Iris pigment epithelial cell (primary cell): ENCODE data around the gene LATS1.
"Not testable (repeated sequence)": the region's sequence is repeated elsewhere in the genome, so short reads cannot be mapped to it uniquely, and the experiment has no call there.

Experiments
- DNase-seq: peaks from one replicate; pipeline ENCODE4 v3.0.0-alpha.2; 2011; ENCODE audit warnings: low read depth

The LATS1 gene

DNA sequence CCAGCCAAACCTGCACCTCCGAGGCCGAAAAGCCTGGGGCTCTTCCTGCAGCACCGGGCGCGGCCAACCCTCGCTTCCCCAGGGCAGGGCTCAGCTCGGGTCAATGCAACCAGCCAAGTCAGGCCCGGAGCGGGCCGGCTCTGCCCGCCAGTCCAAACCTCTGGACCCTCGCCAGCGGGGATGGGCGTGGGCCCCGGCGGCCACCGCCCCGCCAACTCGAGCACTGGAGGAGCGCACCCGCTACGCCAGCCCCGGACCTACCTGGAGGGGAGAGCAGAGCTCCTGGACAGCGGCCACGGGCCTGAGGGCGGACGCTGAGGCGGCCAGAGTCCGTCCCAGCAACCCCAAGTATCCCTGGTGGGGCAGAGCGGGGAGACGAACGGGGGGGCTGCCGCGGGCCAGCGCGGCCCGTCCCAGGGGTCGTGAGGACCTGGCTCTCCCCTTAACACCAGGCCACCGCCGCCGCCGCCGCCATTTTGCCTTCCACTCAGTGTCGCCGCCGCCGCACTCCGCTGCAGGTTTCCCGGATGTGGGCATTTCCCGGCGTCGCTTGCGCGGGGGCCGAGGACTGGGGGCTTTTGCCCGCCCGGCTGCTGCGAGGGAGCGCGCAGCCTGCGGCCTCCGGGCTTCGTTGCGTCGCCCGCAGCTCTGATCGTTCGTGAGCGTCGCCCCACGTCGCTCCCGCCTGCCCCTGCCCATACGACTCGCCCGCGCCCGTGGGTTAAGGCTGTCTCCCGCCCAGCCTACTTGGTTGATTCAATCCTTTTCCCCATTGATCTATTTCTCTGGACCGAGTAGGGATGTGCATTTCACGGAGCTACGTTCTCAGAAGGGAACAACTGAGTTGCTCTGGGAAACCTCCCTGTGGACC lies at the start of gene LATS1:
TSS of gene LATS1 (minus strand) at position 514 of the 871 bp plus-strand sequence. CDS start 15,975 bp downstream, outside the sequence.
- peak; percentile 77 for DNase-seq

GRCh38 chr6:149766156-149766769 lies 48.4 kb upstream of the LATS1 start:
- DNase-seq: peak; percentile 94

- no peak for DNase-seq
These were observed 46.0 kb upstream of the LATS1 start for GRCh38 chr6:149763866-149764265.

DNA sequence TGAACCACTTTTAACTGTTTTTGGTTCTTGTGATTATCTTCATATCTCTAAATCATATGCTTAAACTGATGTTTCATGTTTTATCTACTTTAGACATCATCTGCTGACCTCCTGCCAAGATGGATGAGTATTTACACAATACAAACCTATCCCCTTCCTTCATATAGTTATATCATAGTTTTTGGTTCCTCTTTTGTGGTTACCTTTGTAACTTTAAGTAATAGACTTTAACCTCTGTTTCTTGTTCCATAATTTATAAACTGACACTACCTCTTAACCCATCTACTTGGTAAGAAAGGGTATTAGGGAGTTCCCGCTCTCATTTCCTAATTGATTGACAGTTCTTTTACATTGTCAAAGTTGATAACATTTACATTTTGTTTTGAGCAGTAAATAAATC lies 43.5 kb upstream of the LATS1 start:
- DNase-seq: peak; percentile 12

GRCh38 chr6:149756261-149756636 lies 38.3 kb upstream of the LATS1 start:
- DNase-seq: no peak

- DNase-seq: no peak
These were observed 37.7 kb upstream of the LATS1 start for GRCh38 chr6:149755300-149756260.

- no peak for DNase-seq
These were observed 36.6 kb upstream of the LATS1 start for GRCh38 chr6:149754548-149754947.

- DNase-seq: not testable (repeated sequence)
These were observed 35.4 kb upstream of the LATS1 start for GRCh38 chr6:149753374-149753637.

DNA sequence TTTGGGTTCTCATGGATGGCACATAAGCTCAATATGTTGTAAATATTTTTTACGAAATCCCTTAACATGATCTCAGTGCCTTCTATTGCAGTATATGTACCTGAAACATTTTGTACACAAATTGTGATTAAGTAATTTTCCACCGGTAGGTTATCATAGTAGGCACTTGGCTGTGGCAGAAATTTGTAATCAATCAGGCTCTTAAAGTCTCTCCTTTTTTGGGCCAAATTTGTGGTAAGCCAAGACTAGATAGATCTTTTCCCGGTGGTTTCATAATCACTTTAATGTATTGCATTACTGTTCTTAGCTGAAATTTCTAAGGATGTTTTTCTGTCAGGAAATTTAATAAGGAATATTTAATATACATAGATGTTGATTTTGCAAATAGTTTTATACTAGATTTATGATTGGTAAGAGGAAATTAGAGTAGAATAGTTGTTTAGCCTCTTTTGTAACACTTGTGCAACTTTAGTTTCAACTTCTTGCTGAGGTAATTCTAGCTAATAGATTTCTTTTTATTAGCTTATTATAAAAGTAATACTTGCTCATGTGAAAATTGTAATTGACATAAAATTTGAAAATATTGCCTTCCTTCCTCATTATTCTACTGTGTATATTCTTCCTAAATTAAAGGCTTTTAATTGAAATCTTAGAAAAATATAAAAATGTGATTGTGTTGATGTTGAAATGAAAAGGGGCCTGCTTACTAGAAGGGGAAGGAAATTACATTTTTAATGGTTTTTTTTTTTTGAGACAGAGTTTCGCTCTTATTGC lies 34.9 kb upstream of the LATS1 start:
- DNase-seq: no peak

- DNase-seq: not testable (repeated sequence)
These were observed 34.0 kb upstream of the LATS1 start for GRCh38 chr6:149751920-149752319.

DNA sequence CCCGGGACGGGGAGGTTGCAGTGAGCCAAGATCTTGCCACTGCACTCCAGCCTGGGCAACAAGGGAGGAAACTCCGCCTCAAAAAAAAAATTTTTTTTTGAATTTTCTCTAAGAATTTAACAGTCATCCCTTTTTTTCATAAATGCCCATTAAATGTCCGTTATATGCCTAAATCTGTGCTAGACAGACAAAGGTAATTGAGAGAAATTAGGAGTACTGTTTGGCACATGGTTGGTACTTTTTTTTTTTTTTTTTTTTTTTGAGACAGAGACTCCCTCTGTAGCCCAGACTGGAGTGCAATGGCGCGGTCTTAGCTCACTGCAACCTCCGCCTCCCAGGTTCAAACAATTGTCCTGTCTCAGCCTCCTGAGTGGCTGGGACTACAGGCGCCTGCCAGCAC lies 33.3 kb upstream of the LATS1 start:
- no peak for DNase-seq

- DNase-seq: peak; percentile 69
These were observed 32.3 kb upstream of the LATS1 start for GRCh38 chr6:149750136-149750609.

- DNase-seq: peak; percentile 86
These were observed 31.8 kb upstream of the LATS1 start, which contains the start of gene PCMT1 for GRCh38 chr6:149749594-149750135. Gene PCMT1, plus strand, starts transcription at chr6:149749741. Its CDS starts 161 bp downstream, at chr6:149749902.

DNA sequence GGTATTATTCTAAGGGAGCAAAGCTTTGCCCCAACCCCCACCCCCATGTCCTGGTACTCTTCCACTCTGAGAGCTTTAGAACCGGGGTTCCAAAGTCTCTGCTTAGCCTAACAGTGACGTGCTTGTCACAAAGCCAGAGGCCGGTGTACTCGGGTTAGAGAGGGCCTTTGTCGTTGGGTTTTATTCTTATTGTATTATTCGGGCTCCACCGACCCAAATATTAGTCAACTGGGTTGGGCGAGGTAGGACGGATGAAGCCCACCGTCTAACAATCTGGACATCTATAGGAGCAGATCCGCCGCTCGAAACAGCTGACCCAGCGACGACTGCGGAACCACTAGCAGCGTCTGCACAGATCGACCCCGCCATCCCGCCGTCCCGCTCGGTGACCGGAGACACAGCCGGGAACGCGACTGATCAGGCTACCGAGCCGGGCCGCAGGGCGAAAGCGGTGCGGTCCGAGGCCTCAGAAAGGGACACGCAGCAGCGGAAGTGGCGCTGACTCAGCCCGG lies 31.2 kb upstream of the LATS1 start:
- DNase-seq: not testable (repeated sequence)

DNA sequence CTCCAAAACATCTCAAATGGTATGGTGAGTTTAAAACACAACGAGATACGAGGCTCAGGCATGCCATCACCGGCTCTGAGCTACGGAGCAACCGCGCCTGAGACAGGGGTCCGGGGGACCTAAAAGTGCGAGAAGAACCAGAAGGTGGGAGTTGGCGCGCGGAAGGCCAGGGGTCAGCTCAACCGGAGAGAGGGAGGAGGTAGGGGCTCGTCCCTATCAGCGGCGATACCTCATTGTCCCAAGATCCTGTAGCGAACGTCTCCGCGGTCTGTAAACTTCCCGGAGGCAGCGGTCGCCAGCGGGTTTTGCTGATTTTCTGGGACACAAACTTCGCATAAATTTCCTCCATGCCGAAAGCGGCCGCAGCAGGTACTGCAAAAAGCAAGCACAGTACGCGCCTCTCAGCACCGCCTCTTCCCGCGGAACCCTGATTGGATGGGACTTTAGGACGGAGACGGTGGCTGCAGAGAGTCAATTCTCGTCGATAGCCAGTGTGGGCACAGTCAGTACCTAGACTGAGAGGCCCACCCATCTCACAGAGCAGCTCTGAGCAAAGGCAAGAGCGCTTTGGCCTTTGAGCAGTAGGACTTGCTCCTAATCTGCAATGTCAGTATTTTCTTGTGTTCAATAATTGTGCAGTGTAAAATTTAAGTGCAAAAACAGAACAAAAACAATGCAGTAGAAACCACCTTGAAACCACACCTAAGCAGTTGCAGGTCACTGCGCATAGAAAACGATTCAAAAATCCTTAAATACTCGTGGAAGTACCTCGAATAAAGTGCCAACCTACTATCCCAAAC lies 28.4 kb upstream of the LATS1 start, which contains the start of gene NUP43:
TSS of gene NUP43 (minus strand) at position 383 of the 800 bp plus-strand sequence. CDS start at position 349, 34 bp downstream.
- peak; percentile 95 for DNase-seq

- not testable (repeated sequence) for DNase-seq
These were observed 27.4 kb upstream of the LATS1 start for GRCh38 chr6:149745252-149745651.

DNA sequence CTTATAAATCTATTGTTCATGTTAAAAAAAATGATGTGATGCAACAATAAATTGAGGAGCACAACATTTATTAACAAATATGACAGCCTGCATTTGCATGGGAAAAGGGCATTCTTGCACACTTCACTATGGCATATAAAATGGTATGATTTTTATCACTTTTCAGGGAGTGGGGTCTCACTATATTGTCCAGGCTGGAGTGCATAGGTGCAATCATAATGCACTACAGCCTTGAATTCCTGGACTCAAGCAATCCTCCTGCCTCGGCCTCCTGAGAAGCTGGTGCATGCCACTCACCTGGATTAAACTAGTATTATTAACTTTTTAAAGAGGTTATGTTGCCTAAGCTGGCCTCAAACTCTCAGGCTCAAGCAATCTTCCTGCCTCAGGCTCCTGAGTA lies 17.0 kb upstream of the LATS1 start:
- no peak for DNase-seq

GRCh38 chr6:149733089-149733720 lies 15.3 kb upstream of the LATS1 start:
- no peak for DNase-seq

DNA sequence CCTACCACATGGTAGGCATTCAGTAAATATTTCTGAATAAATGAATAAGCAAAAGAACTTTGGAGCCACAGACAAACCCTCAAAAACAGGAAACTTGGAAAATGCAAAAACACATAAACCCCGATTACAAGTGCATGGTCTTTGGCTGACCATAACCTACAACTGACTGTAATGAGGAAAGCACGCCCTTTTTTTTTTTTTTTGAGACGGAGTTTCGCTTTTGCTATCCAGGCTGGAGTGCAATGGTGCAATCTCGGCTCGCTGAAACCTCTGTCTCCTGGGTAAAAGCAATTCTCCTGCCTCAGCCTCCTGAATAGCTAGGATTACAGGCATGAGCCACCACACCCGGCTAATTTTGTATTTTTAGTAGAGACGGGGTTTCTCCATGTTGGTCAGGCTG lies 11.9 kb upstream of the LATS1 start:
- DNase-seq: no peak
